NCI-H460 (cell line): ENCODE results near the gene NRCAM. TPM values are rescaled to one million over a fixed set of nuclear protein-coding genes. Genes with fewer than 3 reads are reported as not detected.

Source experiments
- DNase-seq: peaks from one replicate; pipeline ENCODE4 v3.0.0-alpha.2; 2016; ENCODE audit warnings: low read depth; ENCODE audit errors: extremely low read depth
- total RNA-seq: library from RNA; depleted of rRNA; stranded (reverse); fragments of >200 nt; shearing (Covaris generic); gene quantifications from 2 replicates; pipeline ENCODE4 v1.2.3, GENCODE V29; 2014

Gene NRCAM
- total RNA-seq, 1 experiment from 2014 or later, result 158 TPM

- no peak for DNase-seq
Observed at GRCh38 chr7:108321359-108321758, 134.9 kb downstream of the NRCAM start.

GRCh38 chr7:108316708-108317107 lies 139.5 kb downstream of the NRCAM start:
- no peak for DNase-seq

DNA sequence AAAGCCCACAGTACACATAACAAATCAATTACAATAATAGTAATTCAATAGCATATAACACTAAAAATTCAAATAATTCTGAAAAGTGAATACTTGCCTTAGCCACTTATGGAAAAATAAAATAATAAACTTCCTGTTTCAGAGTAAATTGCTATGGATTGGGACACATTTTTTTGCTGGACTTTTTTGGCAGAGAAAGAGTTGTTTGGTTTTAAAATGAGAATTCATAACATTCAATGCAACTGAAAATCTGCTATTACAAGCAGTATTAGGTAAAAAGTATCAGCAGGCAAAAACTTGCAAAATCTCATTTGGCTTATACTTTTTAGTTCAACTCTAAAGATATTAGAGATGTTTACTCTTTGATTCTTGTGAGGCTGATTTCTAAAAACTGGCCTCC lies 141.7 kb downstream of the NRCAM start:
- no peak for DNase-seq

- DNase-seq, result no peak
Observed at GRCh38 chr7:108314049-108314448, 142.2 kb downstream of the NRCAM start.

- no peak for DNase-seq
Observed at GRCh38 chr7:108313086-108313485, 143.2 kb downstream of the NRCAM start.

DNA sequence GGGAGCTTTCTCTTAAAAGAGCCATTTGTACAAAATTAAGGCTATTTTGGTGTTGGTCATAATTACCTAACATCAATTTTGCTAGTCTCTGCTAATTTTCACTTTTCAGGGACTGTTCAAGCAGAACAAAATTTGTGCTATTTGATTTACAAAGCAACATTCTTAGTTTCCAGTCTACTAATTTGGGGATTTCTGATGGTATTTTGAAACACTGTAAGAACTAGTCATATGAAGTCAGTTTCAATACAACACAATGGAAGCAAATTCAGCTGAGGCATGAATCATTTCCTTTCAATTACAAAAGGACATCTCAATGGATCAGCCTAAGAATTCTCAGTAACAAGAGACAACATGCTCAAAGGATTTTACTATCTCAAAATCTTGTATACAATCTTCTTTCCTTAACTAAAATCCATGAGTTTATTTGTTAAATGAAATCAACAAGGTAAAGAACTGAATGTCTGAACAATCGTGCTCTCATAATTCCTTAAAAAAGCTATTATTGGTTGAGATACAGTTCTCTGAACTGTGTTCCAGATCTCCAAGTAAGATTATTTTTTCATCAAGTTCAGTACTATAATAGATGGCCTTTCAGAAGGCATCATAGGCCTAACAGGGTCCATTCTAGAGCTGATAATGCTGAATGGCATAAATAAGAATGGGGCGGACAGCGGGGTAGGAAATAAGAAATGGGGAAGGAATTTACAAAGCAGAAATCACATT lies 144.6 kb downstream of the NRCAM start:
- no peak for DNase-seq

DNA sequence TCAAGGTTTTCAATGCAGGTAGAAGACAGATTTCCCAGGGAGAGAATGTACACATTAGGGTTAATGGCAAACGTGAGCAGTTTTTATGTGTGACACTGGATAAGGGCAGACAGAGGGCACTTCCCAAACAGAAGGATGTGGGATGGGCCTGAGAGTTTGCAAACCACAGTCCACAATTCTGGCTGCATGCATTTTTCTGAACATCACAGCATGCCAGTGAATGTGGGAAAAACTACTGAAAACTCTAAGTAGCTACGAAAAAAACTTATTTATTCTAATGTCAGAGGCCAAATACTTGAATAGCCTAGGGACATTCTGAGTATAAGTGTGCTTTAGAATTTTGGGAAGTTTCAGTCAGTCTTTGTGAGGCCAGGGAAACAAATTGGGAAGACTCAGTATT lies 145.9 kb downstream of the NRCAM start:
- DNase-seq, result no peak

DNA sequence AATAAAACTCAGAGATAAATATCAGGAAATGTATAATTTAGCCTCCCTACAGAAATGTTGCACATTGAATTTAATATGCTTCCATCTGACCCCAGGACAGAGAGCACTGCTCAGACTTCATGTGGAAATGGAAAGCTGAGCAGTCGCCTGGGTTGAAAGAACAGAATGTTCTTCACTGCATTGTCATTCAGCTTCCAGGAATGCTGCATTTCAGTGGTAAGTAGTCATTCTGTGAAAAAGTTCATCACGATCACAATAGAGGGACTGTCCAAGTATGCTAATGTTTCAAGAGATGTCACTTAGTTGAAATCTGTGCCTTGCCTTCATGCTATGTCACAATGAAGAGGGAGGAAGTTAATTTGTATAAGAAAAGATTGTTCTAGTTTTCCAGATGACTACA lies 147.3 kb downstream of the NRCAM start:
- DNase-seq, result no peak

DNA sequence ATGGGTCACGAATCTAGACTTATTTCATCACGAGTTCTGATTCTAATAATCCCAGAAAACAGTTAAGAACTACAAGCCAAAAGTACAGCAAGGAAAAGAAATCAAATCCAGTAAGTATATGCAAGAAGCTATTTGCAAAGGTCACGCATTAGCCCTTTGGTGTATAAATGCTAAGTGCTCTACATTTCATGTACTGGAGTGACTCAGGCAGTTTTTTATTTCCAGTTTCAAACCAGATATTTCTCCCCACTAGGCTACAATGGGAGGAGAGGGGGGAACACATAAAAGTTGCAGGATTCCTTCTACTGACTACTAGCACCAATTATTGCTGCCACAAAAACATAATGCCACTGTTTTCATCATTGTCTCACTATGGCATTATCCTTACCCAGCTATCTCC lies 148.0 kb downstream of the NRCAM start:
- DNase-seq, result no peak

GRCh38 chr7:108307595-108307994 lies 148.6 kb downstream of the NRCAM start:
- no peak for DNase-seq

DNA sequence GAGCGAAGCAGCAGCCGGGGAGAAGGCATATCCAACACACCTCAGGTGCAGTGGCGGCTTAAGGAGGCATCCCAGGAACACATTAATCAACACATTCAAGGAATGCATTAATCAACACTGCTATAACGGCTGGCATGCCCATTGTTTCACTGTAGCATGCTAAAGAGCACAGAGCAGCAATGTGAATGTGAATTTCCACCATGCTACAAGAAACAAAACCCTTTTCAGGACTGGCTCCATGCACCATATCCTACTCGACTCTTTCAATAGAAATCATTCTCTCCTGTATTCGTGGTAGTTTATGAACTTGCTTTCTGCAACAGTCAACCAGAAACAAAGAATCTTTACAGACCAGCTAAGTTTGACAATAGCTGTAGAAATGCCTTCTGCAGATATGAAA lies 149.0 kb downstream of the NRCAM start:
- no peak for DNase-seq

- DNase-seq, result no peak
Observed at GRCh38 chr7:108303332-108303731, 152.9 kb downstream of the NRCAM start.

GRCh38 chr7:108301387-108301786 lies 154.8 kb downstream of the NRCAM start:
- no peak for DNase-seq

GRCh38 chr7:108299251-108299973 lies 156.8 kb downstream of the NRCAM start:
- DNase-seq, result peak; percentile 27

- no peak for DNase-seq
Observed at GRCh38 chr7:108296911-108297310, 159.3 kb downstream of the NRCAM start.

DNA sequence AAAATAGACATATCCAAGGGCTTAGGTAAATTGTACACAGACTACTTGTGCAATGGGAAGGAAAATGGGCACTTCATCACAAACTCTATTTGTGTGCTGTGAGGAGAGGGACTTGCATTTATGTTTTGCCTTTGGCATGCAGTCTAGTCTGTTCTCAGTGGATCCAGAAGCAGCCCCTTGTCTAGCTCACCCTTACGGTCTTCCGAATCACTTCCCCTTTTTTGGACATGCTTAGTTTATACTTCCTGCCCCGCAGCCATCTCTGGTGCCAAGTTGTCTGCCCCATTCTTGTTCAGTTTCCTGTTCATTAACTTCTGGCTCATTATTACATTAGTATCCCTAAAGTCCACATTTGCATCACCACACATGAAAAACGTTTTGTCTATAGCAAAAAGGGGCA lies 161.6 kb downstream of the NRCAM start:
- no peak for DNase-seq

GRCh38 chr7:108293149-108293612 lies 163.1 kb downstream of the NRCAM start:
- no peak for DNase-seq

- DNase-seq, result no peak
Observed at GRCh38 chr7:108292541-108292940, 163.7 kb downstream of the NRCAM start.

GRCh38 chr7:108291791-108292440 lies 164.3 kb downstream of the NRCAM start:
- DNase-seq, result no peak

- no peak for DNase-seq
Observed at GRCh38 chr7:108291152-108291508, 165.1 kb downstream of the NRCAM start.

GRCh38 chr7:108290459-108291151 lies 165.6 kb downstream of the NRCAM start:
- DNase-seq, result no peak
